DMS53 treated with DMSO at 0.1 percent for 48 hours (cell line): ENCODE data around the gene UGT1A8.
"Not testable (repeated sequence)": the region's sequence is repeated elsewhere in the genome, so short reads cannot be mapped to it uniquely, and the experiment has no call there.

Experiments
- DNase-seq: peaks from one replicate; lab custom pipeline; 2025; ENCODE audit not compliant: unreplicated experiment; lab: John Stamatoyannopoulos, UW

Gene UGT1A8

DNA sequence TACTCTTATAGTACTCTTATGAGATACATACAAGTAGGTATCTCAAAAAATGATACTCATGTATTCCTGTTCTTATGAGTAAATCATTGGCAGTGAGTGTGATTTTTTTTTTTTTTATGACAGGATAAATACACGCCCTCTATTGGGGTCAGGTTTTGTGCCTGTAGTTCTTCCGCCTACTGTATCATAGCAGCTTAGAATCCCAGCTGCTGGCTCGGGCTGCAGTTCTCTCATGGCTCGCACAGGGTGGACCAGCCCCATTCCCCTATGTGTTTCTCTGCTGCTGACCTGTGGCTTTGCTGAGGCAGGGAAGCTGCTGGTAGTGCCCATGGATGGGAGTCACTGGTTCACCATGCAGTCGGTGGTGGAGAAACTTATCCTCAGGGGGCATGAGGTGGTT, at the start of gene UGT1A8:
UGT1A8 (plus strand) TSS at position 158 of the 400 bp plus-strand sequence; CDS start at position 233, 75 bp downstream.
- not testable (repeated sequence) for DNase-seq

DNA sequence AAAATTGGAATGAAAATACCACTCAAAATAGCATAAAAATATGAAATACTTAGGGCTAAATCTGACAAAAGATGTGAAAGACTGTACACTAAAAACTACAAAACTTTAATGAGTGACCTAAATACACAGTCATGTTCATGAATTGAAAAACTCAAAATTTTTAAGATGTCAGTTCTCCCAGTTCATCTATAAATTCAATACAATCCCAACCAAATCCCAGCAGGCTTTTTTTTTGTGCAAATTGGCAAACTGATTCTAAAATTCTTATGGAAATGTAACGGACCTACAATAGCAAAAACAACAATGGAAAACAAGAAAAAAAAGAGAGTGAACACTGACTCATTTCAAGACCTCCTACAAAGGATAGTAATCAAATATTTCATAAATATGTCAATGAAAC, 46.4 kb upstream of the UGT1A8 start:
- DNase-seq = no peak

DNA sequence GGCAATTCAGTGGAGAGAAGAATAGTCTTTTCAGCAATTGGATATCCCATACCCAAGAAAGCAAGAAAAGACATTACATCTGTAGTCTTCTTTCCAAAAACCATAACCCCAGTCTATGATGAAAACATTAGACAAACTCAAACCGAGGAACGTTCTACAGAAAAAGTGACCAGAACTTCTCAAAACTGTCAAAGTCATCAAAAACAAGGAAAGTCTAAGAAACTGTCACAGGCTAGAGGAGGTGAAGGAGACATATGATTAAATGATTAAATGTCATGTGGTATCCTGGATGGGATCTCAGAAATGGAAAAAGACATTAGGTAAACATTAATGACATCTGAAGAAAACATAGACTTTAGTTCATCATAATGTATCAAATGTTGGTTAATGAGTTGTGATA, 46.0 kb upstream of the UGT1A8 start:
- no peak for DNase-seq

DNA sequence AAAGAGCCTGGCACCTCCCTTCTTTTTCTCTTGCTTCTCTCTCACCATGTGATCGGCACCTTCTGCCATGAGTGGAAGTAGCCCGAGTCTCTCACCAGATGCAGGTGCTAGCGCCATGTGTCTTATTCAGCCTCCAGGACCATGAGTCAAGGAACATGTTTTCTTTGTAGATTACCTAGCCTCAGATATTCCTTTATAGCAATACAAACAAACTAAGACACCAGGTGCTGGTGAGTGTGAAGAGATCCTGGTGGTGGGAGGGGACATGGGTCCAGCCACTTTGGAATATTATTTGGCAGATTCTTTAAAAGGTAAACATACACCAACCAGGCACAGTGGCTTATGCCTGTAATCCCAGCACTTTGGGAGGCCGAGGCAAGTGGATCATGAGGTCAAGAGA, 45.0 kb upstream of the UGT1A8 start:
- no peak for DNase-seq

DNA sequence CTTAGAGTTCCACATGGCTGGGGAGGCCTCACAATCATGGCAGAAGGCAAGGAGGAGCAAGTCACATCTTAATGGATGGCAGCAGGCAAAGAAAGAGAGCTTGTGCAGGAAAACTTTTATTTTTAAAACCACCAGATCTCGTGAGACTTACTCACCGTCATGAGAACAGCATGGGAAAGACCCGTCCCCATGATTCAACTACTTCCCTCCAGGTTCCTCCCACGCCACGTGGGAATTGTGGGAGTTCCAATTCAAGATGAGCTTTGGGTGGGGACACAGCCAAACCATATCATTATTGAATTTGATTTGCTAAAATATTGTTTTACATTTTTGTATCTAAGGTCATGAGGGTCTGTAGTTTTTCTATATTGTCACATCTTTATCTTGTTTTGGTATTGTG, 40.1 kb upstream of the UGT1A8 start:
- not testable (repeated sequence) for DNase-seq

DNA sequence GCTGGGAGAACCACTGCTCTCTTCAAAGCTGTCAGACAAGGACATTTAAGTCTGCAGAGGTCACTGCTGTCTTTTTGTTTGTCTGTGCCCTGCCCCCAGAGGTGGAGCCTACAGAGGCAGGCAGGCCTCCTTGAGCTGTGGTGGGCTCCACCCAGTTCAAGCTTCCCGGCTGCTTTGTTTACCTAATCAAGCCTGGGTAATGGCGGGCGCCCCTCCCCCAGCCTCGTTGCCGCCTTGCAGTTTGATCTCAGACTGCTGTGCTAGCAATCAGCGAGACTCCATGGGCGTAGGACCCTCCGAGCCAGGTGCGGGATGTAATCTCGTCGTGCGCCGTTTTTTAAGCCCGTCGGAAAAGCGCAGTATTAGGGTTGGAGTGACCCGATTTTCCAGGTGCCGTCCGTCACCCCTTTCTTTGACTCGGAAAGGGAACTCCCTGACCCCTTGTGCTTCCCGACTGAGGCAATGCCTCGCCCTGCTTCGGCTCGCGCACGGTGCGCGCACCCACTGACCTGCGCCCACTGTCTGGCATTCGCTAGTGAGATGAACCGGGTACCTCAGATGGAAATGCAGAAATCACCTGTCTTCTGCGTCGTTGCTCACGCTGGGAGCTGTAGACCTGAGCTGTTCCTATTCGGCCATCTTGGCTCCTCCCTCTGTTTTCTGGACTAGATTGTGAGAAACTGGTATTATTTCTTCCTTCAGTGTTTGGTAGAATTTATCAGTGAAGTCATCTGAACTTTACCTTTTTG, 34.0 kb upstream of the UGT1A8 start:
- DNase-seq = not testable (repeated sequence)

DNA sequence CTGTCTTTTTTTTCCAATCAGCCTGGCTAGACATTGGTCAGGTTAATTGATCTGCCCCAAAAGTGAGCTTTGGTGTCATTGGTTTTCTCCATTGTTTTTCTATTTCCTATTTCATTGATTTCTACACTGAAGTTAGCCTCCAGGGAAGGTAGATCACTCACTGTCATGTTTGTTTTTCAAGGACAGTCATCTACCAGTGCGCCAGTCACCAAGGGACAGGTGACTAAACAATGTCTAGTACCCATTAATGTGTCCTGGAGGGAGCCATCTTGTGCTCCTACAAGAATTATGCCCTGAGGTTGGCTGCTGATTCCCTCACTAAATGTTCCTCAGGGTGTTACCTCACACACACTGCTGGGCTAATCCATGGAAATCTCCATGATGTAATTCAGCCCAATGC, 33.2 kb upstream of the UGT1A8 start:
- DNase-seq = no peak

DNA sequence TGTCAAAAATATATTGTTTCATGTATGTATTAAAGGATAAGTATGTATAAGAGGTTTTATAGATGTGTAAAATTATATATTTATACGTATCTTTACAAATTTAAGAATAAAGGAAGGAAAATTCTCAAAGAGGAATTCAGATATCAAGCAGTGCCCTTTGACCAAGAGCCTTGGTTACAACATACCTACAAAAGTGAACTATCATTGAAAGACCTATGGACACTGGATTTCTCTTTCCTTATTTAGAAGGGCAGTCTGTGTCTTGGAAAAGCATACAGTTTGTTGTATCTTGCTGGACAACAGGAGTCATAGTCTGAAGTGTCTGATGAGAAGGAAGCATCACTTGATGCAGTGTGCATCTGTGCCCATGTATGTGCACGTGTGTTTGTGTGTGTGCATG, 29.0 kb upstream of the UGT1A8 start:
- DNase-seq = no peak

DNA sequence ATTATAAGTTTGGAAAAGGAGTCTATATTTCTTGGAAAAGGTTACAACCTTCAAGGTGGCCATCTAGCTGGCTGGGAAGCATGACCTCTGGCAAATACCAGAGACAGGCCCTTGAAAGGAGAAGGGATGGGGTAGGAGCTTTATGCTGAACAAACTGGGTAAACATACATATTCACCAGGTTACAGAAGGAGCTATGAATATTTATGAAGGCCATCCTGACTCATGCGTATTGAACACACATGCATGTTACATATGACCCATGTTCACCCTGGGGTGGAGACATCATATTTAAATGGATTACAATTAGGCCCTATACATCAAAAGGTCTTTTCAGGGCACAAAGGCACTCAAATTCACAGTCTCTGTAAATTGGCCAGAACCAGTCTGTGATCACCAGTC, 24.7 kb upstream of the UGT1A8 start:
- not testable (repeated sequence) for DNase-seq

DNA sequence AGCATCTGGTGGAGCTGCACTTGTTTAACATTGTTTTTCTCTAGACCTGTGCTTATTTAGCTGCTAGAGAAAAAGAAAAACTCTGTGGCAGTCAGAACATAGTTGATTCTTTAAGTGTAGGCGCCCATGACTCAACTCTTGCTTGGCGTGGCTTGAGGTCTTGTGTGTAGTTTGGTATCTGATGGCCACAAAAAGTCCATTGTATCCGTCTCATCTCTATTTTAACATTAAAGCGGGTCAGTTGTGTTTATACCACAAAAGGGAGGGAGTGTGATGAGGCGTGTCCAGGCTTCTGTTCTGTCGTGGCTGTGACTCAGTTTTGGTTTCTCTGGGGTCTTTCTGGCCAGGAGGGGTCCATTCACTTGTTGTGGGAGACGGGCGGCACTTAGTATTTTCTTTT, 24.2 kb upstream of the UGT1A8 start:
- no peak for DNase-seq

DNA sequence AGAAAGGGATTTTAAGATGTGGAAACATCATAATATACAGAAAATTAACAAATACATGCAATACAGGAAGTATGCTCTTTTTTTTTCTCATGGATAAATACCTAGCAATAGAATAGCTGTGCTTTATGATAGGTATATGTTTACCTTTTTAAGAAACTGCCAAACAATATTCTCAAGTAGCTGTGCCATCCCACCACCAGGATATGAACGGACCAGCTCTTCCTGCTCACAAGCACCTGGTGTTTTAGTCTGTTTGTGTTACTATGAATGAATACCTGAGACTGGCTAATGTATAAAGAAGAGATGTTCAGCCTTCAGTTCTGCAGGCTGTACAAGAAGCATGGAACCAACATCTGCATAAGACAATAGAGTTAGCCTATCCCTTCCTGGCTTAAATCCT, 19.9 kb upstream of the UGT1A8 start:
- peak; percentile 50 for DNase-seq

DNA sequence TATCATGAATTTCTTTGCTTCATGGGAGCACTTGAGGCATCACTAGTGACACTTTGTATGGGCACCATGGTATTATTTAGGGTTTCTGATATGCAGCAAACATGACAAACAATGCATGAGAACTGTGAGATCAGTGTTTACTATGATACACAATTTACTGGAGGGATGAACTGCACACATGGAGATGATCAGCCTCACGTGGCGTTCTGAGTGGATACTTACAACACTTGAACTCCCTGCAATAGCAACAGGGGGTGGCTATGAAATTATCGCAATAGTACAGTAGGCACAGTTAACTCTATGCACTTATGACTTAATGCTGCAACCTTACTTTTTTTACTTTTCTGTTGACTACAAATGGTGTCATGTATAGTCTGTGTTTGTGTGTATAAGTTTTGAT, 18.5 kb upstream of the UGT1A8 start:
- DNase-seq = no peak

DNA sequence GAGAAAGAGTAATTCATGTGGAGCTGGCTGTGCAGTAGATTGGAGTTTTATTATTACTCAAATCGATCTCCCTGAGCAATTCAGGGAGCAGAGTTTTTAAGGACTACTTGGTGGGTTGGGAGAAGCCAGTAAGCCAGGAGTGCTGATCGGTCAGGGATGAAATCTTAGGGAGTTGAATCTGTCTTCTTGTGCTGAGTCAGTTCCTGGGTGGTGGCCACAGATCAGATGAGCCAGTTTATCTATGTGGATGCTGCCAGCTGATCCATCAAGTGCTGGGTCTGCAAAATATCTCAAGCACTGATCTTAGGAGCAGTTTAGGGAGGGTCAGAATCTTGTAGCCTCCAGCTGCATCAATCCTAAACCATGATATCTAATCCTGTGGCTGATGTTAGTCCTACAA, 17.0 kb upstream of the UGT1A8 start:
- DNase-seq = no peak

DNA sequence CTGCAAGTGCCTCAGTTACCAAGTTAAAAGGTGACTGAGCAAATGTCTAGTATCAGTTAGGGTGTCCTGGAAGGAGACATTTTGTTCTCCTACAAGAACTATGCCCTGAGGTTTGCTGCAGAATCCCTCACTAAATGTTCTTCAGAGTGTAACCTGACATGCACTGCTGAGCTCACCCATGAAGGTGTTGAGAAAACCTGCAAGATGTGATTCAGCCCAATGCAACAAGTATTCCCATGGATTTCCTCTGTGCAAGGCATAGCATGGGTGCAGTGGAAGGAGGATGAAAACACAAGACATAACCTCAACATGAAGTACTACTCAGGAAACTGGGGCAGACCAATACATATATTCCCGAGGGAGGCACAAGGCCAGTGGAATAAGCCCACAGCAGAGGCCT, 15.4 kb upstream of the UGT1A8 start:
- no peak for DNase-seq

DNA sequence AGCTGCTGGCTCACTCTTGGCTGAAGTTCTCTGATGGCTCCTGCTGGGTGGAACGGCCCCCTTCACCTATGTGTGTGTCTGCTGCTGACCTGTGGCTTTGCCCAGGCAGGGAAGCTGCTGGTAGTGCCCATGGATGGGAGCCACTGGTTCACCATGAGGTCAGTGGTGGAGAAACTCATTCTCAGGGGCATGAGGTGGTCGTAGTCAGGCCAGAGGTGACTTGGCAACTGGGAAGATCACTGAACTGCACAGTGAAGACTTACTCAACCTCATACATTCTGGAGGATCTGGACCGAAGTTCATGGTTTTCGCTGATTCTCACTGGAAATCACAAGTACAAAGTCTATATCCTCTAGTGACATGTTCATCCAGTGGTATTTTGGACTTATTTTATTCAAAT, 13.9 kb upstream of the UGT1A8 start:
- no peak for DNase-seq

DNA sequence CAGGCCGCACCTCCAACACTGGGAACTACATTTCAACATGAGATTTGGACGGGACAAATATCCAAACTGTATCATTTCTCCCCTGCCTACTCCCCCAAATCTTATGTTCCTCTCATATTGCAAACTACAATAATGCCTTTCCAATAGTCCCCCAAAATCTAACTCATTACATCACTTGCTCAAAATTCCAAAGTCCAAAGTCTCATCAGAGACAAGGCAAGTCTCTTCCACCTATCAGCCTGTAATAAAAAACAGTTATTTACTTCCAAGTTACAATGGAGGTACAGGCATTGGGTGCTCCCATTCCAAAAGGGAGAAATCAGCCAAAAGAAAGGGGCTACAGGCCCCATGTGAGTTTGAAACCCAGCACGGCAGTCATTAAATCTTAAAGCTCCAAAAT, 12.6 kb upstream of the UGT1A8 start:
- DNase-seq = no peak

DNA sequence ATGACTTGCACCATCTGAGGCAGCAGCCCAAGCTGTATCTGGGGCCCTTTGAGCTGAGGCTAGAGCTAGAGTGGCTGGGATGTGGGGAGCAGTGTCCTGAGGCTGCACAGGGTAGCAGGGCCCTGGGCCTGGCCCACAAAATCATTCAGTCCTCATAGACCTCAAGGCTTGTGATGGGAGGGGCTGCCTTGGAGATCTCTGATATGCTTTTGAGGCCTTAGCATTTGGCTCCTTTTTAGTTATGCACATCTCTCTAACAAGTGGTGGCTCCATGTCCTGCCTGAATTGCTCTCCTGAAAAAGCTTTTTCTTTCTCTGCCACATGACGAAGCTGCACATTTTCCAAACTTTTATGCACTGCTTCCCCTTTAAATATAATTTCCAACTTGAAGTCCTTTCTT, 11.8 kb upstream of the UGT1A8 start:
- no peak for DNase-seq

DNA sequence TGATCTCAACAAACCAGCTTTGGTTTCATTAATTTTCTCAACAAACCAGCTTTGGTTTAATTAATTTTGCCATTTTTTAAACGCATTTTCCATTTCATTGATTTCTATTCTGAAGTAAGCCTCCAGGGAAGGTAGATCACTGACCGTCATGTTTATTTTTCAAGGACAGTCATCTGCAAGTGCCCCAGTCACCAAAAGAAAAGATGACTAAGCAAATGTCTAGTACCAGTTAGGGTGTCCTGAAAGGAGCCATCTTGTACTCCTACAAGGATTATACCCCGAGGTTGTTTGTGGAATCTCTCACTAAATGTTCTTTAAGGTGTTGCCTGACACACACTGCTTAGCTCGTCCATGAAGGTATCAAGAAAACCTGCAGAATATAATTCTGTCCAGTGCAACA, 6.1 kb upstream of the UGT1A8 start:
- DNase-seq = no peak

DNA sequence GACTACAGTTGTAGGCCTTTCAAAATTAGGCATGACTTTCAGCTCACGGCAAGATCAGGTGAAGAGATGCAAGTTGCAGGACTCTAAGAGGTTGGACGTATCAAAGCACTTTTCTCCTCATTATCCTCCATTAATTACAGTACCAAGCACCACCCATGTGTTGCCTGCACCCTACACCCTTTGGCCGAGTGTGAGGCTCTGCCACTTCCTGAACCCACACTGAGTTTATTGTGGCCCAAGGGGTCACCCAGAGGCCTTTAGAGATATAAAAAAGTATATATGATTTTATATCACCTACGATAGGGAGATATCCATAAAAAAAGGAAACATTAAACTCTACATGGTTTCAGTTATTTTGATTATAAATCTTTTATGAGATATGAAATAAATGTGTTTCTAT, 2.8 kb downstream of the UGT1A8 start:
- DNase-seq = no peak

DNA sequence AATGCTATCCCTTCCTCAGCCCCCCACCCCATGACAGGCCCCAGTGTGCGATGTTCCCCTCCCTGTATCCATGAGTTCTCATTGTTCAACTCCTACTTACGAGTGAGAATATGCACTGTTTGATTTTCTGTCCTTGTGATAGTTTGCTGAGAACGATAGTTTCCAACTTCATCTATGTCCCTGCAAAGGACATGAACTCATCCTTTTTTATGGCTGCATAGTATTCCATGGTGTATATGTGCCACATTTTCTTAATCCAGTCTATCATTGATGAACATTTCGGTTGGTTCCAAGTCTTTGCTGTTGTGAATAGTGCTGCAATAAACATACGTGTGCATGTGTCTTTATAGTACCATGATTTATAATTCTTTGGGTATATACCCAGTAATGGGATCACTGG, 4.4 kb downstream of the UGT1A8 start:
- not testable (repeated sequence) for DNase-seq

DNA sequence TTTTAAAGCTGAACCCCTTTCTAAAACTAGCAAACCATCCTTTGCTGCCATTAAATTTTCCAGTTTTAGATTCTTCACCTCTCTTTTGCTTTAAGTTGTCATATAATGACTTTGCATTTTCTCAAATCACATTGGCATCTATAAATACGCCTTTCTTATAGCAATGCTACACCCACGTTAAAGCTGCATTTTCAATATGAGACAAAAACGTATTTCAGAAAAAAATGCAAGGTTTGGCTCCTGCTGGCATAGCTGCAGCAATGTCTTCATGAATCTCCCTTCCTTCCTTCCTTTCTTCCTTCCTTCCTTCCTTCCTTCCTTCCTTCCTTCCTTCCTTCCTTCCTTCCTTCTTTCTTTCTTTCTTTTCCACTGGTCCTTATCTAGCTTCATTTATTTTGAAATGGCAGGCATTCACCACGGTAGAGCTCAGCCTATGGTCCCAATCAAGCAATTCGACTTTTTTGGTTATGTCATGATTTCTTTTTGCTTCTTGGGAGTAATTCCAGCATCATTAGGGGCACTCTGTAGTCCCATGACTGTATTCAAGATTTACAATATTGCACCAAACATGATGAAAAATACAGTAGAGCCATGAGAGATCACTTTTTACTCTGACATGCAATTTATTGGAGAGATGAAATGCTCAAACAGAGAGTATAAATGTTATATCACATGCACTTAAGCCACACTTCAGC, 10.0 kb downstream of the UGT1A8 start:
- no peak for DNase-seq

DNA sequence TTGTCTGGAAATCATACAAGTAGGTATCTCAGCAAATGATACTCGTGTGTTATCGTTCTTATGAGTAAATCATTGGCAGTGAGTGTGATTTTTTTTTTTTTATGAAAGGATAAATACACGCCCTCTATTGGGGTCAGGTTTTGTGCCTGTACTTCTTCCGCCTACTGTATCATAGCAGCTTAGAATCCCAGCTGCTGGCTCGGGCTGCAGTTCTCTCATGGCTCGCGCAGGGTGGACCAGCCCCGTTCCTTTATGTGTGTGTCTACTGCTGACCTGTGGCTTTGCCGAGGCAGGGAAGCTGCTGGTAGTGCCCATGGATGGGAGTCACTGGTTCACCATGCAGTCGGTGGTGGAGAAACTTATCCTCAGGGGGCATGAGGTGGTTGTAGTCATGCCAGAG, 18.9 kb downstream of the UGT1A8 start, which contains the start of gene UGT1A10:
UGT1A10 (plus strand) TSS at position 143 of the 400 bp plus-strand sequence; CDS start at position 218, 75 bp downstream.
- DNase-seq = not testable (repeated sequence)

DNA sequence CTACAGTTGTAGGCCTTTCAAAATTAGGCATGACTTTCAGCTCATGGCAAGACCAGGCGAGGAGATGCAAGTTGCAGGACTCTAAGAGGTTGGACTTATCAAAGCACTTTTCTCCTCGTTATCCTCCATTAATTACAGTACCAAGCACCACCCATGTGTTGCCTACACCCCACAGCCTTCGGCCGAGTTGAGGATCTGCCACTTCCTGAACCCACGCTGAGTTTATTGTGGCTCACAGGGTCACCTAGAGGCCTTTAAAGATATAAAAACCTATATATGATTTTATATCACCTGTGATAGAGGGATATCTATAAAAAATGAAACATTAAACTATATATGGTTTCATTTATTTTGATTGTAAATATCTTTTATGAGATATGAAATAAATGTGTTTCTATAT, 21.4 kb downstream of the UGT1A8 start:
- DNase-seq = no peak
